ENCODE results near the gene ZGPAT. TPM values are rescaled to one million over a fixed set of nuclear protein-coding genes. Genes with fewer than 3 reads are reported as not detected.

The ZGPAT gene
- total RNA-seq, 1 experiment from 2014 or later: 27.6 TPM

DNA sequence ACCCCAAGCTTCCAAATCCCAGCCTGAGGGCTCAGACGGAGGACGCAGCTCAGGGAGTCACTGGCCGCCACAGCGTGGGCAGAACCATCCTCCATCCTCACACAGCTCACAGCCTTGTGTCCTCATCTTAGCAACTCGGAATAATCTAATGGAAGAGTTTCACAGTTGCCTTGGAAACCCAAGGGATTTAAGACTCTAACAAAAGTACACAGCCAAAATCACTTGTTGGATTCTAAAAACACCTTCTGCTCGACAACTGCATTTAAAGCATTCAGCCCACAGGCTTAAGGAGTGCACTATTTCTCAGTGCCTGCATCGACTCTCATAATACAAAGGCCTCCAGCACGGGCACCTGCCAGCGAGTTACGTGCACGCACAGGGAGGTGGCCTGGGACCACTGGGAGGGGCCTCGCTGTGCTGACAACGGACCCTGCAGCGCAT is 77.9 kb downstream of the ZGPAT start:
- Histone ChIP-seq H3K4me1 (ENCODE audit: insufficient read depth, low read length) (no peaks in the 10 kb centered on the region), H3K56ac (ENCODE audit: insufficient read length, low read depth, low read length) (no peak overlapping the region), H2BK5ac (ENCODE audit: insufficient read length, low read length) (no peak overlapping the region), H3K9me3 (ENCODE audit: control insufficient read depth, low read depth, low read length) (no peaks in the 10 kb centered on the region), H2BK15ac (ENCODE audit: low read depth, low read length) (no peak overlapping the region), H4K5ac (ENCODE audit: insufficient read length, low read depth, low read length) (no peak overlapping the region), H3T11ph (ENCODE audit: low read length) (no peak overlapping the region), H2BK20ac (ENCODE audit: low read depth, low read length, poor library complexity, severe bottlenecking) (no peak overlapping the region), H3K4ac (ENCODE audit: low read depth, low read length) (no peak overlapping the region), H3K9ac (ENCODE audit: extremely low read depth, insufficient read length, low read length) (no peak overlapping the region), H2AFZ (ENCODE audit: low read length) (no peak overlapping the region), H3K27ac (ENCODE audit: insufficient read length, low read depth, low read length) (no peak overlapping the region), H2BK120ac (ENCODE audit: low read depth, low read length, poor library complexity, severe bottlenecking) (no peak overlapping the region), H4K20me1 (ENCODE audit: control insufficient read depth, insufficient read depth, insufficient read length) (no peaks in the 10 kb centered on the region), H3K18ac (ENCODE audit: insufficient read length, low read depth, low read length) (no peak overlapping the region), H3K14ac (ENCODE audit: insufficient read depth, low read length) (no peak overlapping the region), H3K27me3 (ENCODE audit: insufficient read depth, low read length) (no peaks in the 10 kb centered on the region), H3K4me2 (ENCODE audit: insufficient read depth, insufficient read length, low read length) (no peak overlapping the region), H2BK12ac (ENCODE audit: insufficient read length, low read depth, low read length) (no peak overlapping the region), H3K79me1 (ENCODE audit: insufficient read depth, low read depth, low read length, poor library complexity, severe bottlenecking) (peaks cover 5% of the 10 kb centered on the region), H3K23me2 (ENCODE audit: insufficient read length, low read depth, low read length, poor library complexity, severe bottlenecking) (no peaks in the 10 kb centered on the region), H2AK5ac (ENCODE audit: insufficient read length, low read length) (no peak overlapping the region), H4K91ac (ENCODE audit: insufficient read length, low read depth, low read length) (no peak overlapping the region), H4K8ac (replicated peaks; ENCODE audit: insufficient read length, low read depth, low read length) (no peak overlapping the region), H3K79me2 (ENCODE audit: insufficient read depth, low read length) (no peaks in the 10 kb centered on the region), H3K23ac (ENCODE audit: insufficient read length, low read depth, low read length) (no peak overlapping the region)
- Mint-ChIP-seq H3K36me3 (ENCODE audit: insufficient read depth in 1 of 3, low read depth in 3 of 3) (peaks cover 0 to 26% (median 16%) of the 10 kb centered on the region in 3 experiments; a peak in 5 of 7 replicates), H3K9me3 (no peaks in the 10 kb centered on the region), H3K27me3 (ENCODE audit: low read depth) (no peaks in the 10 kb centered on the region; the same call in 1 of the 2 replicates), H3K27ac (no peak overlapping the region), H3K4me3 (no peak overlapping the region), H3K4me1 (peaks cover 2 to 5% of the 10 kb centered on the region in 2 experiments; a peak in 2 of 4 replicates)
- WGBS (ENCODE audit: extremely low coverage, insufficient read length, low lambda C conversion rate): no CpG with 5 or more reads among the region's 14 CpGs
- no peak for DNase-seq
- TF ChIP-seq, protein P1, sequence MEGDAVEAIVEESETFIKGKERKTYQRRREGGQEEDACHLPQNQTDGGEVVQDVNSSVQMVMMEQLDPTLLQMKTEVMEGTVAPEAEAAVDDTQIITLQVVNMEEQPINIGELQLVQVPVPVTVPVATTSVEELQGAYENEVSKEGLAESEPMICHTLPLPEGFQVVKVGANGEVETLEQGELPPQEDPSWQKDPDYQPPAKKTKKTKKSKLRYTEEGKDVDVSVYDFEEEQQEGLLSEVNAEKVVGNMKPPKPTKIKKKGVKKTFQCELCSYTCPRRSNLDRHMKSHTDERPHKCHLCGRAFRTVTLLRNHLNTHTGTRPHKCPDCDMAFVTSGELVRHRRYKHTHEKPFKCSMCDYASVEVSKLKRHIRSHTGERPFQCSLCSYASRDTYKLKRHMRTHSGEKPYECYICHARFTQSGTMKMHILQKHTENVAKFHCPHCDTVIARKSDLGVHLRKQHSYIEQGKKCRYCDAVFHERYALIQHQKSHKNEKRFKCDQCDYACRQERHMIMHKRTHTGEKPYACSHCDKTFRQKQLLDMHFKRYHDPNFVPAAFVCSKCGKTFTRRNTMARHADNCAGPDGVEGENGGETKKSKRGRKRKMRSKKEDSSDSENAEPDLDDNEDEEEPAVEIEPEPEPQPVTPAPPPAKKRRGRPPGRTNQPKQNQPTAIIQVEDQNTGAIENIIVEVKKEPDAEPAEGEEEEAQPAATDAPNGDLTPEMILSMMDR (conservative IDR thresholded peaks at IDR 0.05): no peak

Other genes starting within 250 kb of the ZGPAT start
- 69.2 and 71.5 TPM in 2 replicates for gene KCNQ2, start 235.4 kb upstream of the ZGPAT start, total RNA-seq (2021)
- 25.8 and 27.4 TPM in 2 replicates for gene EEF1A2, start 209.0 kb upstream of the ZGPAT start, total RNA-seq (2021)
- gene PPDPF, start 187.3 kb upstream of the ZGPAT start, total RNA-seq (2021): 149 and 153 TPM in 2 replicates
- 0.44 and 0.46 TPM in 2 replicates for gene PTK6, start 170.7 kb upstream of the ZGPAT start, total RNA-seq (2021)
- gene SRMS, start 160.3 kb upstream of the ZGPAT start, total RNA-seq (2021): 0.70 and 0.79 TPM in 2 replicates
- 2.5 and 2.7 TPM in 2 replicates for gene FNDC11, start 153.9 kb upstream of the ZGPAT start, total RNA-seq (2021)
- 27.9 and 29.3 TPM in 2 replicates for gene HELZ2, start 133.8 kb upstream of the ZGPAT start, total RNA-seq (2021)
- gene GMEB2, start 80.9 kb upstream of the ZGPAT start, total RNA-seq (2021): 14.3 and 14.8 TPM in 2 replicates
- gene STMN3, start 54.6 kb upstream of the ZGPAT start, total RNA-seq (2021): 54.0 and 58.4 TPM in 2 replicates
- gene RTEL1, start 49.7 kb upstream of the ZGPAT start, total RNA-seq (2021): 33.4 and 36.5 TPM in 2 replicates
- 0.86 TPM in 1 of 2 replicates, not detected in the other for gene TNFRSF6B, start 11.4 kb upstream of the ZGPAT start, total RNA-seq (2021)
- gene ARFRP1, start 63 bp upstream of the ZGPAT start, total RNA-seq (2021): 39.5 and 42.7 TPM in 2 replicates
- 12.8 and 13.5 TPM in 2 replicates for gene LIME1, start 28.6 kb downstream of the ZGPAT start, total RNA-seq (2021)
- 37.9 and 43.9 TPM in 2 replicates for gene SLC2A4RG, start 31.7 kb downstream of the ZGPAT start, total RNA-seq (2021)
- 27.1 and 27.3 TPM in 2 replicates for gene ZBTB46, start 123.2 kb downstream of the ZGPAT start, total RNA-seq (2021)
- not detected in 2 replicates for gene ABHD16B, start 153.5 kb downstream of the ZGPAT start, total RNA-seq (2021)
- gene TPD52L2, start 157.2 kb downstream of the ZGPAT start, total RNA-seq (2021): 94.1 and 98.4 TPM in 2 replicates
- 42.9 and 43.0 TPM in 2 replicates for gene DNAJC5, start 187.1 kb downstream of the ZGPAT start, total RNA-seq (2021)
- 35.6 and 40.9 TPM in 2 replicates for gene UCKL1, start 248.4 kb downstream of the ZGPAT start, total RNA-seq (2021)

Data from H9 (cell line).